ENCODE results near the gene IGHMBP2.
"Not testable (repeated sequence)": the region's sequence is repeated elsewhere in the genome, so short reads cannot be mapped to it uniquely, and the experiment has no call there.

The IGHMBP2 gene

DNA sequence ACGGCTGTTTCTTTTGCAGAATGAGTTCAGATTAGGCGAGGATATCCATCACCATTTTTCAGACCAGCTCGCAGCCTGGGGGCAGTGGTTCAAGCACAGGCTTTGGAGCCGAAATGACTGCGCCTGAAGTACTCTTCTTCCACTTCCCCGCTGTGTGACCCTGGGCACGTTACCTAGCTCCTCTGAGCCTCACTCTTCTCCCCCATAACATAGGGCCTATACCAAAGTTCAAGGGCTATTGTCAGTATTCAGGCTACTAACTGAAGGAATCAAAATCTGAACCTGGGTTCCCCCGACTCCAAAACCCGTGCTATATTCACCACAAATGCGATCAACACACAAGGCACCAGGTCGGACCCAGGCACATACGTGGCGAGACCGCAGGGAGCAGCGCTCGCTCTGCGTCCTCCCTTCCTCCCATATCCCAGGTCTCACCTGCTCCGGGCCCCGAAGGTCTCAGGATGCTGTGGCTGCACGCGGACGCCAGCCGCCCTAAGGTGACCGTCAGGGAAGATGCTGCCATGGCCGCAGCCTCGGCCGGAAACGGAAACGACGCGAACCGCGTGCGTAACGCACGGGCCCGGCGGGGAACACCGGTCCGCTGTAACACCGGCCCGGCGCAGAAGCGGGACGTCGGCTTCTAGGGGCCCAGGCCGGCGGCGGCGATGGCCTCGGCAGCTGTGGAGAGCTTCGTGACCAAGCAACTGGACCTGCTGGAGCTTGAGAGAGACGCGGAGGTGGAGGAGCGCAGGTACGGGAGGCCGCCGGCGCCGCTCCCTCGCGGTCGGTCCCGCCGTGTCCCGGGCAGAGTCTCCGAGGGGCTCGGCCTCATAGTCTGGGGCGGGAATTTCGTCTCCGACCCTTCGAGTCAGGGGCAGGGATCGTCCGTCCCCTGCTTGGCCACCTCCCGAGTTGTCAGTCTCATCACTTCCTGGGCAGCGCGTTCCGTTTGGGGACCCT is at the start of gene IGHMBP2, which contains the start of gene MRPL21:
Gene IGHMBP2 (plus strand): TSS at position 604 of the 960 bp plus-strand sequence. CDS start 62 bp downstream, at position 666.
Gene MRPL21 (minus strand): TSS at position 545 of the 960 bp plus-strand sequence. CDS start 22 bp downstream, at position 523.
- DNase-seq (ENCODE audit: low spot score) = peak; percentile 97

GRCh38 chr11:68854273-68854958 is 49.3 kb upstream of the IGHMBP2 start:
- DNase-seq (ENCODE audit: low spot score) = no peak

DNA sequence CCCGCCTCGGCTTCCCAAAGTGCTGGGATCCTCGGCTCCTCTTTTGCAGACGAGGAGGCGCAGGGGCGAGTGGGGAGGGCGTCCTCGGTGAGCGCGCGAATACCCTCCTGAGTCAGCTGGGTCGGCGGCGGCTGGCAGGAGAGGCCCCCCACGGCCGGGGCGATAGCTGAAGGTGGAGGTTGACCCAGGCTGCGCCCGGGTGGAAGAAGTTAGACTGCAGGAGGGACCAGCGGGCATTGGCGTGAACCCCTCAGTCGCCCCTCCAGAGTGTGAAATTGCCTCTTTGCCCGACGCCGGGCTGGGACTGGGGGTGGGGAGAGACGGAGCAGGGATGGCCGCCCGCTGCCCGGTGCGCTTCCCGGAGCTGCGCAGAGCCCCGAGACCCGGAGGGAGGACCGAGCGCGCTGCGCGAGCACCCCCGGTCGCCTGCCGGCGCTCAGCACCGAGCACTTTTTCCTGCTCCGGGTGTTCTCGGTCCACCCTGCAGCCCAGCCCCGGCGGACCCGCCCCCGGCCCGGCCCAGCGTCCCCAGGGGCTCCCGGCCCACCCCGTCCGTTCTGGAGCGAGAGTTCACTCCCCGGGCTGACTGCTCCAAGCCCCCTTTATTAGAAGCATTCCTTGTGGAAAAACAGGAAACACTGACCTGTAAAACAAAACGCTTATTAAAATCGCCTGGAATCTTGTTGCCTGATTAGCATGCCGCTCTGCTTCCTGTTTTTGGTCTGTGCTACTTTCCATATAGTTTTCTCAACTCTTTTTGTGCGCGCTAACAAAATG is 48.3 kb upstream of the IGHMBP2 start:
- peak; percentile 95 for DNase-seq (ENCODE audit: low spot score)

DNA sequence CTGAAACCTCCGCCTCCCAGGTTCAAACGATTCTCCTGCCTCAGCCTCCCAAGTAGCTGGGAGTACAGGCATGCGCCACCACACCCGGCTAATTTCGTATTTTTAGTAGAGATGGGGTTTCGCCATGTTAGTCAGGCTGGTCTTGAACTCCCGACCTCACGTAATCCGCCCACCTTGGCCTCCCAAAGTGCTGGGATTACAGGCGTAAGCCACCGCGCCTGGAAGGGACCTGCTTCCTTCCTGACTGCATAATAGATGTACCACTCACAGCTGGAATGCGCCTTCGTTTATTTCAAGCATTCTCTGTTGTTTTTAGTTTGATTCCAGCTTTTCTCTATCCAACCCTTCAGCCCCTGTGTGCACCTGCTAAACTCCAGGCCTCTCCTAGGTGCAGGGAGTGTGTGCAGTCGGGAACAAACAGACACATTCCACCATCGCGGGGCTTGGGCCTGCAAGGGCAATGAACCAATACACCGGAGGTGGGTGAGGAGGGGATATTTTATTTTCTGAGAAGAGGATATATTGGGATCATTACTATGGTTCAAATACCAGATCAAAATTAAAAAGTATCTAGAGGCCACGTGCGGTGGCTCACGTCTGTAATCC is 47.2 kb upstream of the IGHMBP2 start:
- not testable (repeated sequence) for DNase-seq (ENCODE audit: low spot score)

DNA sequence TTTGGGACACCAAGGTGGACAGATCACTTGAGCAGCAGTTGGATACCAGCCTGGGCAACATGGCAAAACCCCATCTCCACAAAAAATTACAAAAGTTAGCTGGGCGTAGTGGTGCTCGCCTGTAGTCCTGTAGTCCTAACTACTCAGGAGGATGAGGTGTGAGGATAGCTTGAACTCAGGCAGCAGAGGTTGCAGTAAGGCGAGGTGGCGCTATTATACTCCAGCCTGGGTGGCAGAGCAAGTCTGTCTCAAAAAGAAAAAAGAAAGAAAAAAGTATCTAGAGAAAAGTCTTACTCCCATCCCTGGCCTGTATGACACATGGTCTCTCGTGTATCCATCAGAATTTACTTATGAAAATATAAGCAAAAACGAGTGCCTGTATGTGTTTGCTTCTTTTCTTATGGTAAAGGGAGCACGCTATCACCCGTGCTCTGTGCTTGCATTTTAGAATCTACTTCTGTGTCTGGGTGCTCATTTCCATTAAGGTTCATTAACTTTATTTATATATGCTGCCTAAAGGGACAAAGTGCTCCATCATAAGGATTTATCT is 46.6 kb upstream of the IGHMBP2 start:
- no peak for DNase-seq (ENCODE audit: low spot score)

DNA sequence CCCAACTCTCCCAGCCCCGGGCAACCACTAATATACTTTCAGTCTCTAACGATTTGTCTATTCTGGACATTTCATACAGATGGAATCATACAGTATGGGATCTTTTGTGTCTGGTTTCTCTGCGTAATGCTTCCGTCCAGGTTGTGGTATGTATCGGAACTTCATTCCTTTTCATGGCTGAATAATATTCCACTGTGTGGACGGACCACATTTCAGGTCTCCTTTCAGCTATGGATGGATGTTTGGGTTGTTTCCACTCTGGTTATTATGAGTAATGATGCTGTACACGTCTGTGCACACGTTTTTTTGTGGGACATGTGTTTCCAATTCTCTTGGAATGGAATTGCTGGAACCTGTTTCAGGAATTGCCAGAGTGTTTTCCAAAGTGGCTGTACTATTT is 44.6 kb upstream of the IGHMBP2 start:
- no peak for DNase-seq (ENCODE audit: low spot score)

- DNase-seq (ENCODE audit: low spot score) = no peak
Measured at GRCh38 chr11:68862421-68862820, 41.3 kb upstream of the IGHMBP2 start.

GRCh38 chr11:68863553-68864265 is 40.0 kb upstream of the IGHMBP2 start:
- DNase-seq (ENCODE audit: low spot score) = no peak

GRCh38 chr11:68865241-68865640 is 38.5 kb upstream of the IGHMBP2 start:
- no peak for DNase-seq (ENCODE audit: low spot score)

DNA sequence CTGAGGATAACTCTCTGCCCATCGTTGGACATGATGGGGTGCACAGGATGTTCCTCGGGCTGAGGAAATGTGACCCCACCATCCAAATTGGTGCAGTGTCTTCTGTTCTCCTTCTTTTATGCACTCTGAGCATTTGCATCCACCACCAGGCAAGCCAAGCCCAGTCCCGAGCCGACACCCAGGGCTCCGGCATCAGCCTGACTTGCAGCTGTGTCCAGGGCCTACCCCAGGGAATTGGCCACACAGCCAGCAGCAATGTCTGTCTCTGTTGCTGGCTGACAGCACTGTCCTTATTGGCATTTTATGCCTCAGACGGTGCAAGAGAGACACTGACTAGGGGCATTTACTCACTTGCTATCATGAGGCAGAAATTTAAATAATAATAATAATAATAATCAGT is 36.6 kb upstream of the IGHMBP2 start:
- no peak for DNase-seq (ENCODE audit: low spot score)

- no peak for DNase-seq (ENCODE audit: low spot score)
Measured at GRCh38 chr11:68868221-68868835, 35.4 kb upstream of the IGHMBP2 start.

DNA sequence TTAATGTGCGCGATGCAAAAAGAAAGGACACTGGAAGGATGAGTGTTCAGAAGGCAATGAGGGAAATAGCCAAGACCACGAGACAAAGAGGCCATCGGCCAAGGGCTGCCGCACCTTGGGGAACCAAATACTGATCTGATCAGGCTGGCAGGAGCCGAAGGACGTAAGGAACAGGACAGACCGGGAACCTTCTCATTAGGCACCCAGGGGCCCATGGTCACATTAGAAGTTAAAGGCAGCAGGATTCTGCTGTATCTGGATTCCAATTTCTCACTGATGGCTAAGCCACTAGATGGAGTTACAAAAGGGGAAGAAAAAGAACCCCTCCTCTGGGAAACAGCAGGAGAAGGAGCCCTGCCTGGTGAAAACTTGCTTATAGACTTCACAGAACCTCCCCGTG is 33.2 kb upstream of the IGHMBP2 start:
- DNase-seq (ENCODE audit: low spot score) = no peak

DNA sequence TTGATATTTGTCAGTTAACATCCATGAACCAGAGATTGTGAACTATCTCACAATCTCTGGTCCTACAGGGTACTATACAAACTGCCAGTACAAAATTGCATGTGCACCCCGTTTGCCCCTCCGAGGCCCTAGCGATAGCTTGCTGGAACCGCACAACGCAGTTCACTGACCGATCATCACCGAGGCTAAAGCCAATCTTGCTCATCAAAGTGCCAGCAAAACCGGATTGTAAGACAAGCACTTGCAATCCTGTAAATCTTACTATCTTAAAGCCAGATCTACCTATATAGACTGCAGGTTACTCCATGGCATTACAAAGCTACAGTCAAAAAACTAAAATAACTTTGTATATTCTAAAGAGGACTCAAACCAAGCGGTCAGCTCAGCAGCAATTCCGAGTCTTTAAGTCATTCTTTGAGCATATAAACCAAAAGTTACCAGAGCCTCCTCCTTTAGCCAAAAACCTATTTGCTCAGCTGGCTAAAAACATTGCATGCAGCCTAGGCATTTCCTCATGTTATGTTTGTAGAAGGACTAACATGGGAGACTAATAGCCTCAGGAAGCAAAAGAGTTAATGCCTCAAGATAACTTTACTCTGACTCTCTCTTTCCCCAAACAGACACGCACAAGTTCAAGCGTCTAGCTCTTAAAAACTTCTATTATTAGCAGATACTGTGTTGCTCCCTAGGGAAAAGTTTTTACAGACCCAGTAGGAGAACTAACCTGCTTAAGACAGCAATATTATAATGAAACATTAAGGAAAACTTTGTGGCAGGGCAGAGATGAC is 31.3 kb upstream of the IGHMBP2 start:
- DNase-seq (ENCODE audit: low spot score) = no peak

GRCh38 chr11:68878022-68878421 is 25.7 kb upstream of the IGHMBP2 start:
- no peak for DNase-seq (ENCODE audit: low spot score)

- no peak for DNase-seq (ENCODE audit: low spot score)
Measured at GRCh38 chr11:68880851-68881250, 22.8 kb upstream of the IGHMBP2 start.

DNA sequence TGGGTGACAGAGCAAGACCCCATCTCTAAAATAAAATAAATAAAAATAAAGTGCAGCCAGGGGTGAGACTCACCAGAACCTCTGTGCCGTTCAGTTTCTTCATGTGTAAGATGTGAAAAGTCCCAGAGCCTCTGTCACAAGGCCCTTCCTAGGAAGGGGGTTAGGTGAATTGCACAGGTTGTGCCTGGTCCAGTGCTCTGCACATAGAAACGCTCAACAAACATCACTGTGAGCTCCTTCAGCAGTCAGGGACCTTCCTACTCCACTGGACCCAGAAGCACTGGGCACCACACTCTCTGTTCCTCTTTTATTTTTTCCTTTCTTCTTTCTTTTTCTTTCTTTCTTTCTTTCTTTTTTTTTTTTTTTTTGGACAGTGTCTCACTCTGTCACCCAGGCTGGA is 22.4 kb upstream of the IGHMBP2 start:
- no peak for DNase-seq (ENCODE audit: low spot score)

GRCh38 chr11:68882391-68882790 is 21.3 kb upstream of the IGHMBP2 start:
- DNase-seq (ENCODE audit: low spot score) = no peak

DNA sequence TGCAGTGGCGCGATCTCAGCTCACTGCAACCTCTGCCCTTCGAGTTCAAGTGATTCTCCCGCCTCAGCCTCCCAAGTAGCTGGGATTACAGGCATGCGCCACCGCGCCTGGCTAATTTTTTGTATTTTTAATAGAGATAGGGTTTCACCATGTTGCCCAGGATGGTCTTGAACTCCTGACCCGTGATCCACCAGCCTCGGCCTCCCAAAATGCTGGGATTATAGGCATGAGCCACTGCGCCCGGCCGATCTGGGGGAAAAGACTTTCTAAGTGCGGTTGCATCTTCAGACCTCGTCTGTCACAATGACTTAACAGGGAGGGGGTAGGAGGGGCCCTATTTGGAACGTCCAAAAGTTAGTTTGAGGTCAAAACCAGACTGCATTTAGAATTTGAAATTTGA is 18.9 kb upstream of the IGHMBP2 start:
- DNase-seq (ENCODE audit: low spot score) = not testable (repeated sequence)

GRCh38 chr11:68889948-68890446 is 13.7 kb upstream of the IGHMBP2 start:
- DNase-seq (ENCODE audit: low spot score) = peak; percentile 90

Data from AG20443 (cell line).